CD4-positive, alpha-beta T cell (primary cell): Measurements from ENCODE around the gene PTGR2. TPM values are rescaled to one million over a fixed set of nuclear protein-coding genes. Genes with fewer than 3 reads are reported as not detected.

Source experiments
- ATAC-seq: fragments of 200-7000 bp; cut with Tn5 transposase; one replicate; pipeline ENCODE4 v1.10.0; 2022; ENCODE audit warnings: mild to moderate bottlenecking; ENCODE audit not compliant: poor library complexity
- CTCF ChIA-PET: fragments of 350-600 bp; sonication (Branson Sonifier 250); formaldehyde crosslinking; loops from one replicate; lab custom pipeline; 2021; ENCODE audit warnings: antibody characterized with exemption, inconsistent platforms; lab: Charles Lee
- POLR2A ChIA-PET: fragments of 350-600 bp; sonication (Branson Sonifier 250); formaldehyde crosslinking; loops from one replicate; lab custom pipeline; 2021; ENCODE audit warnings: antibody characterized with exemption, inconsistent platforms; lab: Charles Lee
- DNase-seq, 14 experiments: peaks; one replicate each; pipeline ENCODE4 v3.0.0-alpha.2; 2013 to 2020; ENCODE audit warnings: mixed read lengths in 2 of 14
- H3K27ac ChIP-seq, 2 donors: one replicate each; pipeline versions ENCODE4 v1.5.1 to v1.7.0; 2013; ENCODE audit warnings: low read length in 2 of 2, low read depth in 1 of 2, mild to moderate bottlenecking in 1 of 2
- H3K27me3 ChIP-seq, 2 experiments: 1 replicate in 1 of 2; 2 replicates in 1 of 2; pipeline versions ENCODE4 v1.6.1 to v1.7.0; 2013; ENCODE audit warnings: low read length in 2 of 2, control low read depth in 1 of 2, mild to moderate bottlenecking in 1 of 2, moderate library complexity in 1 of 2; ENCODE audit not compliant: insufficient read depth in 2 of 2, control insufficient read depth in 1 of 2
- H3K36me3 ChIP-seq: one replicate; pipeline ENCODE4 v1.6.1; 2013; ENCODE audit warnings: low read length, control low read depth; ENCODE audit not compliant: insufficient read depth
- H3K4me1 ChIP-seq: one replicate; pipeline ENCODE4 v1.6.1; 2013; ENCODE audit warnings: low read length, control low read depth; ENCODE audit not compliant: insufficient read depth
- H3K4me3 ChIP-seq: one replicate; pipeline ENCODE4 v1.5.1; 2013; ENCODE audit warnings: mild to moderate bottlenecking, low read length, moderate library complexity
- H3K9me3 ChIP-seq, 2 experiments: 1 replicate in 1 of 2; 2 replicates in 1 of 2; pipeline versions ENCODE4 v1.6.1 to v1.7.0; 2013; ENCODE audit warnings: low read length in 2 of 2, mild to moderate bottlenecking in 2 of 2, control low read depth in 1 of 2, moderate library complexity in 1 of 2; ENCODE audit not compliant: control insufficient read depth in 1 of 2, insufficient read depth in 1 of 2
- H3K27ac Mint-ChIP-seq: one replicate; pipeline ENCODE4 v1.8.0; 2020; ENCODE audit warnings: mixed read lengths
- H3K27me3 Mint-ChIP-seq: one replicate; pipeline ENCODE4 v1.8.0; 2021; ENCODE audit warnings: mixed read lengths
- H3K36me3 Mint-ChIP-seq: one replicate; pipeline ENCODE4 v1.8.0; 2021; ENCODE audit warnings: low read depth, mixed read lengths
- H3K4me1 Mint-ChIP-seq: one replicate; pipeline ENCODE4 v1.8.0; 2021; ENCODE audit warnings: low read depth, mixed read lengths
- H3K4me3 Mint-ChIP-seq: one replicate; pipeline ENCODE4 v1.8.0; 2020; ENCODE audit warnings: mild to moderate bottlenecking, mixed read lengths
- H3K9me3 Mint-ChIP-seq: one replicate; pipeline ENCODE4 v1.8.0; 2020; ENCODE audit warnings: mixed read lengths
- CTCF ChIP-seq: fragments of 200-600 bp; IDR thresholded peaks from one replicate; pipeline ENCODE4 v1.8.0; 2022; ENCODE audit warnings: antibody characterized with exemption, mild to moderate bottlenecking
- intact Hi-C, 2 experiments: fragments of 100-400 bp; cut with DNase I in 1 of 2; cut with micrococcal nuclease in 1 of 2; formaldehyde crosslinking; loops; one replicate each; pipeline versions ENCODE4 v1.15.1 to v1.9.0; 2023 to 2025; cut with DNase I, micrococcal nuclease
- total RNA-seq, 174 experiments: library from RNA in 2 of 174; stranded (reverse) in 2 of 174; gene quantifications; one replicate each; pipeline ENCODE4 v1.2.3 and lab custom pipeline; 2021 to 2026

PTGR2 gene
- total RNA-seq, 2 experiments from 2014 or later: 0.70 to 1.1 TPM

GRCh38 chr14:73829071-73829470, 22.6 kb upstream of the PTGR2 start:
- Mint-ChIP-seq H3K4me3 (no peak overlapping the region), H3K36me3 (no peaks in the 10 kb centered on the region), H3K27ac (no peak overlapping the region), H3K27me3 (no peaks in the 10 kb centered on the region), H3K4me1 (no peaks in the 10 kb centered on the region), H3K9me3 (no peaks in the 10 kb centered on the region)
- no peak for ATAC-seq
- no peak for TF ChIP-seq CTCF
- intact Hi-C loops: no loop called here
- POLR2A ChIA-PET: no interaction called here
- Histone ChIP-seq H3K4me1 (peaks cover 10% of the 10 kb centered on the region), H3K4me3 (no peak overlapping the region), H3K27ac (no peak overlapping the region), H3K27me3 (no peaks in the 10 kb centered on the region), H3K36me3 (no peaks in the 10 kb centered on the region), H3K9me3 (no peaks in the 10 kb centered on the region)
- CTCF ChIA-PET: interaction anchor here (6.6 kb wide), 1 partner anchor 99 kb away, joined by 68 read pairs; no protein-coding TSS in a partner anchor
- no peak for DNase-seq

GRCh38 chr14:73829526-73830431, 21.9 kb upstream of the PTGR2 start:
- Histone ChIP-seq H3K4me1 (peaks cover 10% of the 10 kb centered on the region), H3K4me3 (no peak overlapping the region), H3K9me3 (no peaks in the 10 kb centered on the region), H3K36me3 (no peaks in the 10 kb centered on the region), H3K27ac (no peak overlapping the region), H3K27me3 (no peaks in the 10 kb centered on the region)
- POLR2A ChIA-PET: no interaction called here
- intact Hi-C loops: no loop called here
- H3K36me3 Mint-ChIP-seq: no peaks in the 10 kb centered on the region
- H3K4me1 Mint-ChIP-seq: no peaks in the 10 kb centered on the region
- CTCF ChIA-PET: interaction anchor here (0.7 to 6.6 kb wide), 3 partner anchors 100 to 362 kb away, joined by 3 to 68 read pairs (median 4); no protein-coding TSS in a partner anchor
- no peak overlapping the region for H3K4me3 Mint-ChIP-seq
- no peaks in the 10 kb centered on the region for H3K27me3 Mint-ChIP-seq
- no peak overlapping the region for H3K27ac Mint-ChIP-seq
- DNase-seq: peak in 4 of 14 experiments; percentile 28 to 65 (median 46)
- ATAC-seq: no peak
- no peak for TF ChIP-seq CTCF
- H3K9me3 Mint-ChIP-seq: no peaks in the 10 kb centered on the region

- Mint-ChIP-seq H3K9me3 (no peaks in the 10 kb centered on the region), H3K4me1 (no peaks in the 10 kb centered on the region), H3K4me3 (no peak overlapping the region), H3K27me3 (no peaks in the 10 kb centered on the region), H3K27ac (no peak overlapping the region), H3K36me3 (no peaks in the 10 kb centered on the region)
- H3K27me3 ChIP-seq: no peaks in the 10 kb centered on the region
- H3K27ac ChIP-seq: no peak overlapping the region
- CTCF ChIA-PET: no interaction called here
- H3K36me3 ChIP-seq: no peaks in the 10 kb centered on the region
- DNase-seq (no peak), ATAC-seq (no peak)
- peaks cover 7% of the 10 kb centered on the region for H3K4me1 ChIP-seq
- POLR2A ChIA-PET: interaction anchor here (1.7 kb wide), 1 partner anchor 19 kb away, joined by 5 read pairs; no protein-coding TSS in a partner anchor
- no peaks in the 10 kb centered on the region for H3K9me3 ChIP-seq
- TF ChIP-seq CTCF: no peak
- intact Hi-C loops: no loop called here
- H3K4me3 ChIP-seq: no peak overlapping the region
Observed at GRCh38 chr14:73833034-73833433, 18.6 kb upstream of the PTGR2 start.
